ENCODE measurements around the gene CALCOCO1.

CALCOCO1 gene

DNA sequence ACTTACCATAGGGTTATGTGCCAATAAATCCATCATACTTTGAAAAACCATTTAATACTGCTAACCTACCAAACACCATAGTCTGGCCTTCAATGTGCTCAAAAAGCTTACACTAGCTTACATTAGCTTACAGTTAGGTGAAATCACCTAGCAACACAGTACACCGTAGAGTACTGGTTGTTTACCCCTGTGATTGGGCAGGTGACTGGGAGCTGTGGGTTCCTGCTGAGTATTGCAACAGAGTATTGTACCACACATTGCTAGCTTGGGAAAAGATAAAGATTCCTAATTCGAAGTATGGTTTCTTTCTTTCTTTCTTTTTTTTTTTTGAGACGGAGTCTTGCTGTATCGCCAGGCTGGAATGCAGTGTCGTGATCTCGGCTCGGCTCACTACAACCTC lies 56.9 kb downstream of the CALCOCO1 start:
- DNase-seq (ENCODE audit: extremely low read depth in 1 of 2, low read depth in 1 of 2) = no peak

DNA sequence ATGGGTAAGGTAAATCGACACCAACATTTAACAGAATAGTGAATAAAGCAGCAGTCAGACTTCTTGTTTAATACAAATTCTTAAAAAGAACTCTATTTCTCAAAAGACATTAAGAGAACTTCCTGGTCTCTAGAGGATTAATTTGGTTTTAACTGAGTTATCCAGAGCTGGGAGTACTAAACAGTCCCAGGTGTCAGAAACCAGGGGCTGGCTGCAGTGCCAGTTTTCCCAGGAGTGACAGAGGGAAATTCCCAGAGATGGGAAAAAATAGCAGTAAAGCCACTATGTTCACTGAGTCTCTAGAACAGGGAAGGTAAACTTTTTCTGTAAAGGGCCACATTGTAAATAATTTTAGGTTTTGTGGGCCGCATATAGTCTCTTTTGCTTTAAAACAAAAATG lies 60.2 kb downstream of the CALCOCO1 start:
- DNase-seq (ENCODE audit: extremely low read depth in 1 of 2, low read depth in 1 of 2) = no peak

DNA sequence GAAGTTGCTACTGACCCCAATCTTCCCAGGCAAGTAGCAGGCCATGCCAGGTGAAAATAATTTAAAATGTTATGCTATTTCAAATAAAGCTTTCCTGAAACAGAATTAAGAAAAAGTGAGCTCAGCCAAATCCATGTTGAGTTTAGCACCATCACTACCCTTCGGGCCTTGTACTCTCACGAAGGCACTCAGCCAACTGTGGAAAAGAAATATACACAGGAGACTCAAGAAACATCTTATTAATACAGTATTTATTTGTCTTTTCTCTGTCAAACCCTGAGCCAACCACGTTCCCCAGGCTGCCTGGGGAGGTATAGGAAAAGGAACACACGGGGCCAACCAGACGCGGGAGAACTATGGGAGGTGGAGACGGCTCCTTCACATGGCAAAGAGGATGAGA lies 62.3 kb downstream of the CALCOCO1 start:
- DNase-seq (ENCODE audit: extremely low read depth in 1 of 2, low read depth in 1 of 2) = no peak

DNA sequence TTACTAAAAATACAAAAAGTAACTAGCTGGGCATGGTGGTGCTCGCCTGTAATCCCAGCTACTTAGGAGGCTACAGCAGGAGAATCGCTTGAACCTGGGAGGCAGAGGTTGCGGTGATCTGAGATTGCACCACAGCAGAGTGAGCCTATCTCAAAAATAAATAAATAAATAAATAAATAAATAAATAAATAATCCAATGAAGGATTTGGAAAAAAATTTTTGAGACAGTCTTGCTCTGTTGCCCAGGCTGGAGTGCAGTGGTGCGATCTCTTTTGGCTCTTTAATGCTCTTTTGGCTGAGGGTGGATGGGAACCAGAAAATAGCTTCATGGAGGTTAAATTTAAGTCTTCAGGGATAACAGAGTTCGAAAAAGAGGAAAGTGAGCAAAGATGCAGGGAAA lies 63.1 kb downstream of the CALCOCO1 start:
- no peak for DNase-seq (ENCODE audit: extremely low read depth in 1 of 2, low read depth in 1 of 2)

DNA sequence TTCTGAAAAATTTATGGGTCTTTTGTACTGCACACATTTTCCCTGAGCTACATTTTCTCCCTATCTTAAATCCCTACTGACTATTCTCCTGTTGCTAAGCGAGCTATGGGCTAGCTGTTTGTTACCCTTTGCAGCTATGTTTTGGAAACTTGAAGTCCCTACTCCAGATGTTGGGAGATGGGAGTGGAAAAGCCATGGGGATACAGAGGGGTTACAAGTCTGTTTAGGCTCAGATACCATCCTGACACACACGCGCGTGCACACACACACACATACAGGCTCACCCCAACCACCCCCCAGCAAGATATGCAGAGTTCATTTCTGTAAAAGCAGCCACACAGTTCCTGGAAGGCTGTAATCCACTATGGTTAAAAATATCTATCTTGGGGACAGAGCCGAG lies 67.2 kb downstream of the CALCOCO1 start:
- no peak for DNase-seq (ENCODE audit: extremely low read depth in 1 of 2, low read depth in 1 of 2)

DNA sequence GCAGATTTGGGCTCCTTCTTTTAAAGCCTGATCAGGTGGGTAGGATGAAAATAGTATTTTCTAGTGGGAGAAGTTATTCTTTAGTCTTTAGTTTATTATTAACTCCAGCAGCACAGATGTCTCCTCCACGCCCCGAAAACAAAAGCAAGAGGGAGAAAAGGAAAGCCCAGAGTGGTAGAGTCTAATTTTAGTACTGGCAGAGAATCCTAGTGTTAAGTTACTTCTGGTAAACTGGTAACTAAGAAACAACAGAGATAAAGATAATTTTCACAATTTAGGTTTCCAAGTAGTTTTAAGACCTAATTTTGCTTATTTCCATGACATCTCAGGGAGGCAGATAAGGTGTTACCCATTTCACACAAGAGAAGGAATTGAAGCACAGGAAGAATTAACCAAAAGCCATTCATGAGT lies 67.7 kb downstream of the CALCOCO1 start:
- DNase-seq (ENCODE audit: extremely low read depth in 1 of 2, low read depth in 1 of 2) = no peak

DNA sequence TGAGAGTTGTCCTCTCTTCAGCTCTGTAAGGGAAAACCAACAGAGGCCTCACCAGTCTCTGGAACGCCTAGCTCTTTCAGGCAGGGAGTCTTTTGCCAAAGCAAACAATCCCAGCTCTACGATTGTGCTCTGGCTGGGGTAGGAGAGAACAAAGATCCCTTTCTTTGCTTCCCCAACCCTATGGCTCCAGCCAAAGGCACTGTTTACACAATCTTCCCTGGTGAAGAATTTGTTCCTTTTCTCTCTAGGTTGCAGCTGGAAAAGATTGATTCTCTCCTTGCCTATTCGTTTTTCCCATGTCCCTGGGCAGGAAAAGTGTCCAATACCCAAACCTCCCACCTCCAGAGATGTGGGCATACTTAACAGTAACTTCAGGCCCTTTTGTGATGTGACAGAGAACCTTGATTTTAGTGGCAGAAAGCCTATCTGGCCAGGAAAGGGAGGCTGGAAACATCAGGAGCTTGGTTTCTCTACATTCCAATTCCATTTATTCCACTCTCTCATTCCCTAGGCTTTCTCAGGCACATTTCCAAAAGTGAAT lies 68.2 kb downstream of the CALCOCO1 start:
- DNase-seq (ENCODE audit: extremely low read depth in 1 of 2, low read depth in 1 of 2) = no peak

Data from activated CD8-positive, alpha-beta memory T cell treated with anti-CD3 and anti-CD28 coated beads for 1 hour (primary cell).